NCI-H1694 treated with DMSO at 0.1 percent for 48 hours (cell line): Measurements from ENCODE around the gene KARS1.
A peak's percentile ranks its signal among the peaks of the same experiment; 100 is the strongest.

Source experiments
- DNase-seq: peaks from one replicate; lab custom pipeline; 2025; lab: John Stamatoyannopoulos, UW

Gene KARS1

GRCh38 chr16:75647492-75648264, at the start of gene KARS1, which contains the start of gene TERF2IP:
Gene KARS1 (minus strand): TSS chr16:75647665. CDS start chr16:75647639, 26 bp downstream.
Gene TERF2IP (plus strand): TSS chr16:75647773. CDS start chr16:75647883, 110 bp downstream.
- peak; percentile 81 for DNase-seq

- no peak for DNase-seq
Measured at GRCh38 chr16:75695708-75696107, 48.2 kb upstream of the KARS1 start.

GRCh38 chr16:75687361-75687760, 39.9 kb upstream of the KARS1 start:
- DNase-seq: no peak

- DNase-seq: no peak
Measured at GRCh38 chr16:75682308-75682707, 34.8 kb upstream of the KARS1 start.

GRCh38 chr16:75679366-75679765, 31.9 kb upstream of the KARS1 start:
- no peak for DNase-seq

- no peak for DNase-seq
Measured at GRCh38 chr16:75676909-75677308, 29.4 kb upstream of the KARS1 start, which contains the start of gene CPHXL2. Gene CPHXL2 (minus strand): TSS chr16:75677009. CDS start chr16:75676999, 10 bp downstream.

- no peak for DNase-seq
Measured at GRCh38 chr16:75667503-75667902, 20.0 kb upstream of the KARS1 start.

GRCh38 chr16:75660726-75661302, 13.3 kb upstream of the KARS1 start:
- DNase-seq: no peak

- DNase-seq: no peak
Measured at GRCh38 chr16:75660321-75660720, 12.9 kb upstream of the KARS1 start.

GRCh38 chr16:75658175-75658574, 10.7 kb upstream of the KARS1 start:
- DNase-seq: no peak

GRCh38 chr16:75653922-75654321, 6.5 kb upstream of the KARS1 start:
- DNase-seq: no peak

- DNase-seq: peak; percentile 43
Measured at GRCh38 chr16:75648265-75649076, 1.0 kb upstream of the KARS1 start.

- no peak for DNase-seq
Measured at GRCh38 chr16:75647112-75647491, 363 bp downstream of the KARS1 start.

- no peak for DNase-seq
Measured at GRCh38 chr16:75644240-75645012, 3.0 kb downstream of the KARS1 start.

GRCh38 chr16:75640598-75640997, 6.9 kb downstream of the KARS1 start:
- no peak for DNase-seq

- no peak for DNase-seq
Measured at GRCh38 chr16:75635036-75635435, 12.4 kb downstream of the KARS1 start.

- no peak for DNase-seq
Measured at GRCh38 chr16:75632857-75633256, 14.6 kb downstream of the KARS1 start.

- DNase-seq: no peak
Measured at GRCh38 chr16:75630052-75630451, 17.4 kb downstream of the KARS1 start.

- no peak for DNase-seq
Measured at GRCh38 chr16:75629132-75629531, 18.3 kb downstream of the KARS1 start.

- no peak for DNase-seq
Measured at GRCh38 chr16:75628351-75628750, 19.1 kb downstream of the KARS1 start.

GRCh38 chr16:75627851-75628250, 19.6 kb downstream of the KARS1 start:
- no peak for DNase-seq

- DNase-seq: no peak
Measured at GRCh38 chr16:75626806-75627205, 20.7 kb downstream of the KARS1 start.
